PFSK-1 (cell line): ENCODE data around the gene CYTH4.

Experiments used
- POLR2AphosphoS5 ChIP-seq: IDR thresholded peaks from 2 replicates; pipeline ENCODE4 v1.6.1; 2012; ENCODE audit warnings: low read depth, mild to moderate bottlenecking, control low read depth, low read length, moderate library complexity
- TAF1 ChIP-seq: IDR thresholded peaks from 2 replicates; pipeline ENCODE4 v1.6.1; 2012; ENCODE audit warnings: low read length, control low read depth, borderline replicate concordance; ENCODE audit not compliant: insufficient read depth
- TF ChIP-seq, protein P1 (sequence below), 2 experiments: IDR thresholded peaks; 2 replicates each; pipeline versions ENCODE4 v1.6.1 to v1.8.0; 2011 to 2012; ENCODE audit warnings: low read depth in 2 of 2, low read length in 2 of 2, control low read depth in 1 of 2, inconsistent platforms in 1 of 2, mild to moderate bottlenecking in 1 of 2, moderate library complexity in 1 of 2; ENCODE audit not compliant: insufficient read depth in 1 of 2

DNA sequence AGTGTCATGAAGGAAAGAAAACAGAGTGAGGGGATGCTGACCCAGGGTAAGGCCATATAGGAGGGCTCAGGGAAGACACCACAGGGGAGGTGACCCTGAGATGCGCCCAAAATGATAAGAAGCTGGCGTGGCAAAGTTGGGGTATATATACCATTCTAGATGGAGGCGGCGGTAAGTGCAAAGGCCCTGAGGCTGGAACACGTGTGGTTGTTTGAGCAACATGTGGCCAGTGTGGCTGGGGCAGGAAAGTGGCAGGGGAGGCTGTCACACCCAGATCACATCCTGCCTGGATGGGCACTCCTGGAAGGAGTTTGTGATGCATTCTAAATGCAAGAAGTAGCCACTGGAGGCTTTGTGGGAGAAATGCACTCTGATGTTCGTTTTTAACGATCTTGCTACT, 70.2 kb downstream of the CYTH4 start:
- TF ChIP-seq POLR2AphosphoS5 (no peak), TAF1 (no peak)
- TF ChIP-seq, protein P1, sequence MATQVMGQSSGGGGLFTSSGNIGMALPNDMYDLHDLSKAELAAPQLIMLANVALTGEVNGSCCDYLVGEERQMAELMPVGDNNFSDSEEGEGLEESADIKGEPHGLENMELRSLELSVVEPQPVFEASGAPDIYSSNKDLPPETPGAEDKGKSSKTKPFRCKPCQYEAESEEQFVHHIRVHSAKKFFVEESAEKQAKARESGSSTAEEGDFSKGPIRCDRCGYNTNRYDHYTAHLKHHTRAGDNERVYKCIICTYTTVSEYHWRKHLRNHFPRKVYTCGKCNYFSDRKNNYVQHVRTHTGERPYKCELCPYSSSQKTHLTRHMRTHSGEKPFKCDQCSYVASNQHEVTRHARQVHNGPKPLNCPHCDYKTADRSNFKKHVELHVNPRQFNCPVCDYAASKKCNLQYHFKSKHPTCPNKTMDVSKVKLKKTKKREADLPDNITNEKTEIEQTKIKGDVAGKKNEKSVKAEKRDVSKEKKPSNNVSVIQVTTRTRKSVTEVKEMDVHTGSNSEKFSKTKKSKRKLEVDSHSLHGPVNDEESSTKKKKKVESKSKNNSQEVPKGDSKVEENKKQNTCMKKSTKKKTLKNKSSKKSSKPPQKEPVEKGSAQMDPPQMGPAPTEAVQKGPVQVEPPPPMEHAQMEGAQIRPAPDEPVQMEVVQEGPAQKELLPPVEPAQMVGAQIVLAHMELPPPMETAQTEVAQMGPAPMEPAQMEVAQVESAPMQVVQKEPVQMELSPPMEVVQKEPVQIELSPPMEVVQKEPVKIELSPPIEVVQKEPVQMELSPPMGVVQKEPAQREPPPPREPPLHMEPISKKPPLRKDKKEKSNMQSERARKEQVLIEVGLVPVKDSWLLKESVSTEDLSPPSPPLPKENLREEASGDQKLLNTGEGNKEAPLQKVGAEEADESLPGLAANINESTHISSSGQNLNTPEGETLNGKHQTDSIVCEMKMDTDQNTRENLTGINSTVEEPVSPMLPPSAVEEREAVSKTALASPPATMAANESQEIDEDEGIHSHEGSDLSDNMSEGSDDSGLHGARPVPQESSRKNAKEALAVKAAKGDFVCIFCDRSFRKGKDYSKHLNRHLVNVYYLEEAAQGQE (IDR thresholded peaks at IDR 0.05; ENCODE audit: insufficient read depth in 1 of 2, low read depth in 2 of 2, low read length in 2 of 2): no peak
